Natural killer cell treated with Interleukin-12 subunit alpha and Interleukin-12 subunit beta and Interleukin-15 and Interleukin-18, amount 100 ng/mL, for 72 hours (primary cell): ENCODE results near the gene MRPL1. TPM values are rescaled to one million over a fixed set of nuclear protein-coding genes. Genes with fewer than 3 reads are reported as not detected.
A peak's percentile ranks its signal among the peaks of the same experiment; 100 is the strongest.

ENCODE experiments used
- ATAC-seq, 2 donors: fragments of 150-1000 bp; cut with Tn5 transposase in 1 of 2; sonication (Bioruptor Pico), chemical (Tn5 transposase) in 1 of 2; 2 replicates each; pipeline ENCODE4 v1.10.0; 2021
- DNase-seq: peaks from one replicate; pipeline ENCODE4 v3.0.0; 2022; ENCODE audit warnings: low spot score
- H3K27ac Mint-ChIP-seq, 2 donors: 1 replicate in 1 of 2; 2 replicates in 1 of 2; pipeline ENCODE4 v1.8.0; 2022; ENCODE audit warnings: mixed read lengths in 2 of 2, mild to moderate bottlenecking in 1 of 2, moderate library complexity in 1 of 2
- H3K27me3 Mint-ChIP-seq, 2 donors: 1 replicate in 1 of 2; 2 replicates in 1 of 2; pipeline ENCODE4 v1.8.0; 2022; ENCODE audit warnings: mixed read lengths in 2 of 2
- H3K36me3 Mint-ChIP-seq: one replicate; pipeline ENCODE4 v1.8.0; 2022; ENCODE audit warnings: mixed read lengths
- H3K4me1 Mint-ChIP-seq, 2 donors: 1 replicate in 1 of 2; 2 replicates in 1 of 2; pipeline ENCODE4 v1.8.0; 2022; ENCODE audit warnings: low read depth in 2 of 2, mixed read lengths in 2 of 2, mild to moderate bottlenecking in 1 of 2
- H3K4me3 Mint-ChIP-seq: one replicate; pipeline ENCODE4 v1.8.0; 2022; ENCODE audit warnings: mixed read lengths
- H3K9me3 Mint-ChIP-seq: 2 replicates; pipeline ENCODE4 v1.8.0; 2022; ENCODE audit warnings: mixed read lengths
- total RNA-seq, 2 donors: library from RNA; stranded (reverse); gene quantifications; one replicate each; pipeline ENCODE4 v1.2.3, GENCODE V29; 2022

MRPL1 gene
- total RNA-seq, 2 donors from 2014 or later: 39.6 to 53.1 TPM

- Mint-ChIP-seq H3K36me3 (no peaks in the 10 kb centered on the region), H3K27me3 (no peaks in the 10 kb centered on the region), H3K27ac (peak overlapping the region; percentile 9 to 47), H3K4me3 (peak overlapping the region; percentile 20), H3K4me1 (peaks cover 26 to 27% of the 10 kb centered on the region in 2 donors), H3K9me3 (no peaks in the 10 kb centered on the region)
- no peak for DNase-seq
- ATAC-seq: no peak
These were observed 35.3 kb upstream of the MRPL1 start for GRCh38 chr4:77827343-77827742.

- no peaks in the 10 kb centered on the region for H3K9me3 Mint-ChIP-seq
- H3K27me3 Mint-ChIP-seq: no peaks in the 10 kb centered on the region
- H3K4me1 Mint-ChIP-seq: peaks cover 10 to 14% of the 10 kb centered on the region in 2 donors
- ATAC-seq (no peak), DNase-seq (no peak)
- peak overlapping the region in 1 of 2 donors; percentile 16 for H3K27ac Mint-ChIP-seq
- H3K4me3 Mint-ChIP-seq: no peak overlapping the region
- H3K36me3 Mint-ChIP-seq: no peaks in the 10 kb centered on the region
These were observed 29.4 kb upstream of the MRPL1 start for GRCh38 chr4:77833126-77833724.

GRCh38 chr4:77834403-77834802 is 28.2 kb upstream of the MRPL1 start:
- Mint-ChIP-seq H3K36me3 (no peaks in the 10 kb centered on the region), H3K27ac (no peak overlapping the region), H3K4me3 (no peak overlapping the region)

GRCh38 chr4:77843628-77844027 is 19.0 kb upstream of the MRPL1 start:
- H3K4me3 Mint-ChIP-seq: no peak overlapping the region
- peak in 1 of 2 donors; percentile 48 for ATAC-seq

More at GRCh38 chr4:77834403-77834802, 28.2 kb upstream of the MRPL1 start:
- H3K4me1 Mint-ChIP-seq: peaks cover under 1 to 5% of the 10 kb centered on the region in 2 donors
- DNase-seq: no peak
- no peaks in the 10 kb centered on the region for H3K9me3 Mint-ChIP-seq
- ATAC-seq: no peak
- no peaks in the 10 kb centered on the region for H3K27me3 Mint-ChIP-seq

GRCh38 chr4:77844363-77844762 is 18.3 kb upstream of the MRPL1 start:
- Mint-ChIP-seq H3K27me3 (no peaks in the 10 kb centered on the region), H3K36me3 (no peaks in the 10 kb centered on the region), H3K27ac (peak overlapping the region in 1 of 2 donors; percentile 42), H3K4me3 (no peak overlapping the region), H3K4me1 (peaks cover 15 to 25% of the 10 kb centered on the region in 2 donors), H3K9me3 (peaks cover 3% of the 10 kb centered on the region)
- DNase-seq (no peak), ATAC-seq (no peak)

More at GRCh38 chr4:77843628-77844027, 19.0 kb upstream of the MRPL1 start:
- H3K4me1 Mint-ChIP-seq: peaks cover 15 to 25% of the 10 kb centered on the region in 2 donors
- no peak for DNase-seq
- peak overlapping the region in 1 of 2 donors; percentile 42 for H3K27ac Mint-ChIP-seq
- H3K27me3 Mint-ChIP-seq: no peaks in the 10 kb centered on the region
- H3K36me3 Mint-ChIP-seq: no peaks in the 10 kb centered on the region
- peaks cover 3% of the 10 kb centered on the region for H3K9me3 Mint-ChIP-seq

- no peak overlapping the region for H3K4me3 Mint-ChIP-seq
- DNase-seq (no peak), ATAC-seq (peak in 1 of 2 donors; percentile 75)
- H3K9me3 Mint-ChIP-seq: peaks cover 3% of the 10 kb centered on the region
- no peaks in the 10 kb centered on the region for H3K36me3 Mint-ChIP-seq
- H3K27ac Mint-ChIP-seq: peak overlapping the region in 1 of 2 donors; percentile 3
- H3K4me1 Mint-ChIP-seq: peaks cover 19 to 25% of the 10 kb centered on the region in 2 donors
- H3K27me3 Mint-ChIP-seq: no peaks in the 10 kb centered on the region
These were observed 17.2 kb upstream of the MRPL1 start for GRCh38 chr4:77845400-77845799.

GRCh38 chr4:77845929-77846328 is 16.7 kb upstream of the MRPL1 start:
- H3K4me3 Mint-ChIP-seq: no peak overlapping the region
- no peak for ATAC-seq
- H3K9me3 Mint-ChIP-seq: peaks cover 3% of the 10 kb centered on the region
- no peaks in the 10 kb centered on the region for H3K27me3 Mint-ChIP-seq
- H3K4me1 Mint-ChIP-seq: peaks cover 19 to 25% of the 10 kb centered on the region in 2 donors
- H3K36me3 Mint-ChIP-seq: no peaks in the 10 kb centered on the region
- peak overlapping the region in 1 of 2 donors; percentile 3 for H3K27ac Mint-ChIP-seq
- DNase-seq: no peak

- Mint-ChIP-seq H3K9me3 (peaks cover 3% of the 10 kb centered on the region), H3K4me3 (no peak overlapping the region), H3K4me1 (peaks cover 40 to 43% of the 10 kb centered on the region in 2 donors), H3K36me3 (no peaks in the 10 kb centered on the region), H3K27ac (peak overlapping the region in 1 of 2 donors; percentile 85), H3K27me3 (no peaks in the 10 kb centered on the region)
- DNase-seq (no peak), ATAC-seq (no peak)
These were observed 14.1 kb upstream of the MRPL1 start for GRCh38 chr4:77848508-77848907.

GRCh38 chr4:77849278-77849965 is 13.2 kb upstream of the MRPL1 start:
- Mint-ChIP-seq H3K27me3 (no peaks in the 10 kb centered on the region), H3K36me3 (no peaks in the 10 kb centered on the region), H3K4me3 (no peak overlapping the region), H3K27ac (peak overlapping the region; percentile 9 to 85), H3K4me1 (peaks cover 43 to 44% of the 10 kb centered on the region in 2 donors), H3K9me3 (peaks cover 3% of the 10 kb centered on the region)
- DNase-seq (no peak), ATAC-seq (peak in 1 of 2 donors; percentile 54)

- no peaks in the 10 kb centered on the region for H3K36me3 Mint-ChIP-seq
- peaks cover 52 to 54% of the 10 kb centered on the region in 2 donors for H3K4me1 Mint-ChIP-seq
- DNase-seq (peak; percentile 88), ATAC-seq (peak; percentile 90 to 94)
- H3K27me3 Mint-ChIP-seq: no peaks in the 10 kb centered on the region
- H3K27ac Mint-ChIP-seq: peak overlapping the region; percentile 97 to 100
- H3K9me3 Mint-ChIP-seq: peaks cover under 1% of the 10 kb centered on the region
- peak overlapping the region; percentile 93 for H3K4me3 Mint-ChIP-seq
These were observed 9.6 kb upstream of the MRPL1 start for GRCh38 chr4:77852892-77853495.

GRCh38 chr4:77854431-77855111 is 8.1 kb upstream of the MRPL1 start:
- peak overlapping the region; percentile 93 for H3K4me3 Mint-ChIP-seq
- peak overlapping the region; percentile 97 to 100 for H3K27ac Mint-ChIP-seq
- H3K4me1 Mint-ChIP-seq: peaks cover 55 to 56% of the 10 kb centered on the region in 2 donors
- DNase-seq: peak; percentile 75
- no peaks in the 10 kb centered on the region for H3K27me3 Mint-ChIP-seq
- H3K9me3 Mint-ChIP-seq: no peaks in the 10 kb centered on the region
- H3K36me3 Mint-ChIP-seq: no peaks in the 10 kb centered on the region
- peak; percentile 82 to 86 for ATAC-seq

- no peaks in the 10 kb centered on the region for H3K9me3 Mint-ChIP-seq
- ATAC-seq (no peak), DNase-seq (no peak)
- peak overlapping the region; percentile 64 for H3K4me3 Mint-ChIP-seq
- H3K27me3 Mint-ChIP-seq: no peaks in the 10 kb centered on the region
- H3K4me1 Mint-ChIP-seq: peaks cover 55 to 61% of the 10 kb centered on the region in 2 donors
- peak overlapping the region; percentile 97 to 100 for H3K27ac Mint-ChIP-seq
- H3K36me3 Mint-ChIP-seq: no peaks in the 10 kb centered on the region
These were observed 6.5 kb upstream of the MRPL1 start for GRCh38 chr4:77856152-77856551.

- H3K4me1 Mint-ChIP-seq: peaks cover 45 to 65% of the 10 kb centered on the region in 2 donors
- H3K36me3 Mint-ChIP-seq: peaks cover 6% of the 10 kb centered on the region
- peak overlapping the region; percentile 99 to 100 for H3K27ac Mint-ChIP-seq
- H3K9me3 Mint-ChIP-seq: no peaks in the 10 kb centered on the region
- no peak overlapping the region for H3K4me3 Mint-ChIP-seq
- no peak for ATAC-seq
- H3K27me3 Mint-ChIP-seq: no peaks in the 10 kb centered on the region
- DNase-seq: no peak
These were observed 3.4 kb upstream of the MRPL1 start for GRCh38 chr4:77859256-77859655.
